ENCODE measurements around the gene NSUN3.

GRCh38 chr3:94020293-94020692 is 42.6 kb upstream of the NSUN3 start:
- TF ChIP-seq, protein P1, sequence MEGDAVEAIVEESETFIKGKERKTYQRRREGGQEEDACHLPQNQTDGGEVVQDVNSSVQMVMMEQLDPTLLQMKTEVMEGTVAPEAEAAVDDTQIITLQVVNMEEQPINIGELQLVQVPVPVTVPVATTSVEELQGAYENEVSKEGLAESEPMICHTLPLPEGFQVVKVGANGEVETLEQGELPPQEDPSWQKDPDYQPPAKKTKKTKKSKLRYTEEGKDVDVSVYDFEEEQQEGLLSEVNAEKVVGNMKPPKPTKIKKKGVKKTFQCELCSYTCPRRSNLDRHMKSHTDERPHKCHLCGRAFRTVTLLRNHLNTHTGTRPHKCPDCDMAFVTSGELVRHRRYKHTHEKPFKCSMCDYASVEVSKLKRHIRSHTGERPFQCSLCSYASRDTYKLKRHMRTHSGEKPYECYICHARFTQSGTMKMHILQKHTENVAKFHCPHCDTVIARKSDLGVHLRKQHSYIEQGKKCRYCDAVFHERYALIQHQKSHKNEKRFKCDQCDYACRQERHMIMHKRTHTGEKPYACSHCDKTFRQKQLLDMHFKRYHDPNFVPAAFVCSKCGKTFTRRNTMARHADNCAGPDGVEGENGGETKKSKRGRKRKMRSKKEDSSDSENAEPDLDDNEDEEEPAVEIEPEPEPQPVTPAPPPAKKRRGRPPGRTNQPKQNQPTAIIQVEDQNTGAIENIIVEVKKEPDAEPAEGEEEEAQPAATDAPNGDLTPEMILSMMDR (IDR thresholded peaks at IDR 0.05; ENCODE audit: extremely low read depth in 1 of 2, insufficient read depth in 1 of 2, low read depth in 1 of 2, low read length in 2 of 2) = no peak
- TF ChIP-seq POLR2A (IDR thresholded peaks at IDR 0.05; ENCODE audit: low read depth, low read length) = no peak
- TF ChIP-seq MAX (IDR thresholded peaks at IDR 0.05; ENCODE audit: insufficient read depth, insufficient read length) = no peak
- TF ChIP-seq EZH2 (IDR thresholded peaks at IDR 0.05; ENCODE audit: borderline replicate concordance, low read depth, low read length, severe bottlenecking) = no peak
- TF ChIP-seq POLR2AphosphoS5 (IDR thresholded peaks at IDR 0.05; ENCODE audit: insufficient read depth, low read depth, low read length) = no peak
- no peak for TF ChIP-seq MYC (IDR thresholded peaks at IDR 0.05; ENCODE audit: low read depth, low read length)

Measured in endothelial cell of umbilical vein (primary cell).